ENCODE data around the gene ZBTB40.

The ZBTB40 gene

DNA sequence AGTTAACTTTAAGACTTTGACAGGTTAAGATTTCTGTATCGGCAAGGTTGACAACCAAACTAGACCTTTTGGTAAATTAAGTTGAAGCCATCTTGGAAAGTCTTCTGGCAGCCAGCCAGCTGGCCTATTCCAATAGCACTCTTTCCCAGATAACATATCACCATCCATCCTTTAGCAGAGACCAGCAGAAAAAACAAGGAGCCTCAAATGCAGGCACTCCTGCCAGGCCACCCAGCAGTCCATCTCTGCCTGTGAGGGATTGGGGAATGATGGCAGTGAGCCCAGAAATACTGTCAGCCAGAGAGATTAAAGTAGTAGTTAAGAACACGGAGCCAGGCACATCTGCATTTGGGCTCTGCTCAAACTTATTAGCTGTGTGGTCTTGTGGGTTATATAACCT lies 19.4 kb downstream of the ZBTB40 start:
- DNase-seq, result no peak

DNA sequence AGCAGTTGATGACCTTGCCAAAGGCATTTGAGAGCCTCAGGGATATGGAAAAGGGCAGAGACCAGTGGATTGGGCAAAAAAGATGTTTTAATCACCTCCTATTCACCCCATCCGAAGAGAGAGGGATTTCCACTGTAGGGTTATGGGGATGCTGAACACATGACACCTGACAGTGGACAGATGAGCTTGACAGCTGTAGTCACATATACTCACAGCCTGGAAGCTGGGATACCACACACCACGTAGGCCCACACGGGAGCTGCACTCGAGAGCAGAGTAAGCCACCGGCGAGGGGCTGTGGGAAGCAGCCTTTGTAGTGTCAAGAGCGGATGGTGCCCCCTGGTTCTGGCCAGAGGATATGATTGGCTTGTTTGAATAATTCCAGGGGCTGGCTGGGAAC lies 20.0 kb downstream of the ZBTB40 start:
- no peak for DNase-seq

DNA sequence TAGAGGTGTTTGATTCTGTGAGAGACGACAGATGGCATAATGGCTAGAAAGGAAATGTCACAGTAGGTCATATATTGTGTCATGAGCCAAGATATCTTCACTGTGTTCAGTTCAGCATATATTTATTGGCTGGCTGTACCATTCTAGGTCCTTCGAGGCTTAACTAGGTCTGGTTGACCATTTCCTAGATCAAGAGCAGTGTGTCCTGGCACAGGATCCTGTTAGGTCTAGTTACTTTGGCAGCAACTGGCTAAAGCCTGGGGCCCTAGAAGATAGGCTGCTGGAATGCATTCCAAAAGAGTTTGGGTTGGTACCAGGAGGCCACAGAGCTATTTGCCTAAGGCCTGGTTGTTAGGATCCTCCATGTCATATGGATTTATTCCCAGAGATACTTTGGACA lies 20.9 kb downstream of the ZBTB40 start:
- DNase-seq, result no peak

DNA sequence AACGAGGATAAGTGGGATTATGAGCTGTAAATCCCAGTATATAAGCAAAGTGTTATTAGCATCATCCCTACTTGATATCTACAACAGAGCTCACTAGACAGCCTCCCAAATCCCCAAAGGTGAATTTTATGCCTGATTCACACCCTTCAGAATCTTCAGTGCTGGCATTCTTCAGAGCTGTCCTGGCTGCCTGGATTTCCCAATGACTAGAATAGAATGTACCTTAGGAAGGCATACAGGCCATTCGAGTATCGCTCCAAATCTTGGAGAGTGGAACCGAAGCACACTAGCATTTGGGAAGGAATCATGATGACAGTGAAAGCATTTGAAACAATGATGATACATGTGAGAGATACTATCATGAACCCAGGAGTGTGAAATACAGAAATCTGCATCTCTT lies 22.3 kb downstream of the ZBTB40 start:
- no peak for DNase-seq

DNA sequence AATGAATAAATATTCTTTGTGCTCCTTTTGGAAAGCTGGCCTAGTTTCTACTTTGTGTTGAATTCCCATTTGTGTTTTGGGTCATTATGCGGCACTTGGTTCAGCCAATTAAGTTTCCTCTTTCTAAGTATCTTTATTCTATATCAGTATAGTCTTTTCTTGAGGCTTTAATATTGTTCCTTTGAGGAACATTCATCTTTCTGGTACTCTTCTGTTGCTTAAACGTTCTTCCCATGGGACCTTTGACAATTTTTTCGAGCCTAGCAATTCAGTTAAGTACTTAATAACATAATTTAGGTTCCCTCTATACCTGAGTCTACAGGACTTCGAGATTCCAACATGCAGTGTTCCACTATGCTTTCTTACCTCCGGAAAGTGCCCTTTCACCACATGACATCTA lies 24.9 kb downstream of the ZBTB40 start:
- DNase-seq, result no peak

DNA sequence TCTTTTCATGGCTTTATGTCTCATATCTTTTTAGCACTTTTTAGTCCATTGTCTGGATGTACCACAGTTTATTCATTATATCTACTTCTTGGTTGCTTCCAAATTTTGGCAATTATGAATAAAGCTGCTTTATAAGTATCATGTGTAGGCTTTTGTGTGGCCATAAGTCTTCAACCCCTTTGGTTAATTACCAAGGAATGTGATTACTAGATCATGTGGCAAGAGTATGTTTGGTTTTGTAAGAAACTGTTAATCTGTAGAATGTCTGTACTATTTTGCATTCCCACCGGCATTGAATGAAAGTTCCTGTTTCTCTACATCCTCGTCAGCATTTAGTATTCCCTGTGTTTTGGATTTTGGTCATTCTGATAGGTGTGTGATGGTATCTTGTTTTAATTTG lies 31.5 kb downstream of the ZBTB40 start:
- DNase-seq, result no peak

DNA sequence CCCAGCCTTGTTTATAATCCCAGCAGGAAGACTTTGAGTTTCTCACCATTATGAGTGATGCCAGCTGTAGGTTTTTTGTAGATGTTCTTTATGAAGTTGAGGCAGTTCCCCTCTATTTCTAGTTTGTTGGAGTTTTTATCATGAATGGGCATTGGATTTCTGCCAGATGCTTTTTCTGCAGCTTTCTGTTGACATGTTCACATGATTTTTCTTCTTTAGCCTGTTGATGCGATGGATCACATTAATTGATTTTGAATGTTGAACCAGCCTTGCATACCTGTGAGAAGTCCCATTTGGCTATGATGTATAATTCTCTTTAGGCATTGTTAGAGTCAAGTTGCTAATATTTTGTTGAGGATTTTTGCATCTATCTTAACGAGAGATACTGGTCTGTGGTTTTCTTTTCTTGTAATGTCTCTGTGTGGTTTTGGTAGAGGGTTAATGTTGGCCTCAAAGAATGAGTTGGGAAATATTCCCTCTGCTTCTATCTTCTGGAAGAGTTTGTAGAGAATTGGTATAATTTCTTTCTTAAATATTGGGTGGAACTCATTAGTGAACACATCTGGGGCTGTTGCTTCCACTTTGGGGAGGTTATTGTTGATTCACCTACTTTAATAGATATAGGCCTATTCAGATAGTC lies 33.2 kb downstream of the ZBTB40 start:
- DNase-seq, result no peak

DNA sequence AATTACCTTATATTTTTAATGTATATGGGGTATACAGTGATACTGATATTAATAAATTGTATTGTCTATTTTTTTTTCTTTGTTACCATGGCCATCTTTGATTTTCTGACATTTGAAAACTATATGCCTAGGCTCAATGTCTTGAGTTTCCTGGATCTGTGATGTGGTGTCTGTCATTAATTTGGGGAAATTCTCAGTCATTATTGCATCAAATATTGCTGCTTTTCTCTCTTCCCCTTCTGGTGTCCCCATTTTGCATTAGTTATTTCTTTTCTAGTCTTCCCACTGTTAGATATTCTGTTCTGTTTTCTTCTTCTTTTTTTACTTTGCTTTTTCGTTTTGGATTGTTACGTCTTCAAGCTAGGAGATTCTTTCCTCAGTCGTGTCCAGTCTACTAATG lies 33.8 kb downstream of the ZBTB40 start:
- no peak for DNase-seq

DNA sequence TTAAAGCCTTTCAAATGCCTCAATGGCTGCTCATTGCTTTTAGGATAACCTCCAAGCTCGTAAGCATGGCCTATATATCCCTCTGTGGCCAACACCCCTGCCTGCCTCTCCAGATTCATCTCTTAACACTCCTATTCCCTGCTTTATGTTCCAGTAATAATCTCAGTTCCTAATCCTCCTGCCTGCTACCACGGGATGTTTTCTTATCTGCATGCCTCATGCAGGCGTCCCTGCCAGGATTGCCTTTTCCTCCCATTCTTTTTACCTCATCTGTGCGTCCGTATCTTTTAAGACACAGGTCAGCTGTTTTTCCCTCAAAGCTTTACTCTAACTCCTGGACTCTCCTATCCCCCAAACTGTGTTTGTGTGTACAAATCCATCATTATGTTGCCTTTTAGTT lies 36.1 kb downstream of the ZBTB40 start:
- no peak for DNase-seq

DNA sequence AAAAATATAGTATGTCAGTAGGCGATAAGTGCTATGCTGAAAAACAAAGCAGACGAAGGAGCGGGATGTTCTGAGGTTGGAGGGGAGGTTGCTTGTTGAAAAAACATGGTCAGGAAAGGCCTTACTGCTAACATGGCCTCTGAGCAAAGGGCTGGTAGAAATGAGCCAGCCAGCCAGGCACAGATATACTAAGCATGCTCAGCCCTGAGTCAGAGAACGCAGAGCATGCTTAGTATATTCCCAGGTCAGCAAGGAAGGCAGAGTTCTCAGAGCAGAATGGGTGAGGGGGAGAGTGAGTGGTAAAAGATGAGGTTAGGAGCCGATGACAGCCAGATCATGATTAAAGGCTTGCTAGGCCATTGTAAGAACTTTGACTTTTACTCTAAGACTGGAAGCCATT lies 36.7 kb downstream of the ZBTB40 start:
- DNase-seq, result no peak

DNA sequence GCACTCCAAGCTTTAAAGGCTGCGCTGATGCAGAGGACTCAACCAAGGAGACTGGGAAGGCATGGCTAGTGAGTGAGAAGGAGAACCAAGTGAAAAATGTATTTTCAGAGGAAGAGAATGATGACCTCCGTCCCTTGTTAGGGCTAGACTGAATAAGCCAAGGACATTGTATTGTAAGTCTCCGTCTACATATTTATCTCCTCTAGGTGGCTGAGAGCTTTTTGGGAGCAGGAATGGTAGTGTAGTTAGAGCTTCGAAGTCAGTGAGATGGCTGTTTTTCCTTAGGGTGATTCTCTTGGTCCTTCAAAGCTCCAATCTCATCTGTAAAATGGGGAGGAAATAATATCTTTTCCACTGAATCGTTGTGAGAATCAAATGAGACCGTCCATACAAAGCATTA lies 37.6 kb downstream of the ZBTB40 start:
- DNase-seq, result no peak

DNA sequence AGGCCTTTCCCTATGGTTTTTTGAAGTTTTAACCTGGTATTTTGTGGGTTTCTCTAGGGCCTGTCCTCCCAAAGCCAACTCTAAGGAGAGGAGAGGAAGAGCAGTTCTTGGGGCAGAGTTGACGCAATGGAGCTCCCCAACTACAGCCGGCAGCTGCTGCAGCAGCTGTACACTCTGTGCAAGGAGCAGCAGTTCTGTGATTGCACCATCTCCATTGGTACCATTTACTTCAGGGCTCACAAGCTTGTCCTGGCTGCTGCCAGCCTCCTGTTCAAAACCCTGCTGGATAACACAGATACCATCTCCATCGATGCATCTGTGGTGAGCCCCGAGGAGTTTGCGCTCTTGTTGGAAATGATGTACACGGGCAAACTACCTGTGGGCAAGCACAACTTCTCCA lies 38.2 kb downstream of the ZBTB40 start:
- DNase-seq, result no peak

DNA sequence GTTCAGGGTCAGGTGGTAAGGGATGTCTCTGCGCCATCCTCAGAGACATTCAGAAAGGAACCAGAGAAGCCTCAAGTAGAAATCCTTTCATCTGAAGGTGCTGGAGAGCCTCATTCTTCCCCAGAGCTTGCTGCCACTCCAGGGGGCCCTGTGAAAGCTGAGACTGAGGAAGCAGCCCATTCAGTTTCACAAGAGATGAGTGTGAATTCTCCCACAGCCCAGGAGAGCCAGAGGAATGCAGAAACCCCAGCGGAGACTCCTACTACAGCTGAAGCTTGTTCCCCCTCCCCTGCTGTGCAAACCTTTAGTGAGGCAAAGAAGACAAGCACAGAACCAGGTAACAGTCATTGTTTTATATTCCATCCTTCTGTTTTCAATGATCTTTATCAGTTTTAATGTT lies 38.7 kb downstream of the ZBTB40 start:
- no peak for DNase-seq

DNA sequence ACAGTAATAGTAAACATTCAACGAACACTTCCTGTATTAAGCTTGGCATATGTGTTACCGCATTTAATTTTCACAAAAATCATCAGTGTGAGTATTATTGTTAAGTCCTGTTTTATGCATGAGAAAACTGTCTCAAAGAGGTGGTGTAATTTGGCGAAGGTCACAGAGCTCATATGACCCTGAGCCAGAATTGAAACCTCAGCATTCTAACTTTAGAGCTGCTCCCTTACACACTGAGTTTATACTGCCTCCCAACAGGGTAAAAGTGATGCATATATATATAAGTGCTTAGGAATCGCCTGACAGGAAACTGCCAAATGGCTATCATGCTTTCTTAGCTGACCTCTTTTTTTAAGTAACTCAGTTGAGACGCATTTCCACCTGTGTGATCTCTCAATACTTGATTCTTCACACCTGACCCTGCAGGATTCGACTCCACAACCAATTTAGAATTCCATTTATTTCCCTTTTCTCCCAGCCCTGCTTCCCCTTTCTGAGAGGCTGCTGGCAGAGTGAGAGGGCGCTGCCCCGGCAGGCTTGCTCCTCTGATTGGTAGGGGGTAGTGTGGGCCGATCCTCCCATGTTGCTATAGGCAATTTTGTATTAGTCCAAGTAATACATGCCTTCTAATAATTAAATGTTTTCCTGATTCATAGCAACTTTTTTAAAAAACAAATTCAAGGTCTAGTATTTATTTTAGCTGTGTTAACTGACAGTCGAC lies 40.5 kb downstream of the ZBTB40 start:
- no peak for DNase-seq

DNA sequence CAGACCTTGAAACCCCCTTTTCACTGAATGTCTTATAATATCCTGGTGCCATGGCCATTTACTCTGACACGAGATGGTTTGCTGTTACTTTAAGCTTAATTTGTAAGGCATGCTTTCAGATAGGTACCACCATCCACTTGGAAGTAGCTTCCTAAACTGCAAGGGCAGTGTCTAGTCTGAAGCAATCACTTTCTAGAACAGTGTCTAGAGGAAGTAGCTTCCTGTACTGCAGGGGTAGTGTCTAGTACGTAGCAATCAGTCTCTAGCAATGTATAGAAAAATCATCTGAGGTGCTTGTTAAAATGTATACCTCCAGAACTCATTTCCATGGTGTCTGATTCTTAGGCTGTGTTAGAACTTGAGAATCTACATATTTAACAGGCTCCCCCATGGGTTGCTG lies 42.5 kb downstream of the ZBTB40 start:
- no peak for DNase-seq

DNA sequence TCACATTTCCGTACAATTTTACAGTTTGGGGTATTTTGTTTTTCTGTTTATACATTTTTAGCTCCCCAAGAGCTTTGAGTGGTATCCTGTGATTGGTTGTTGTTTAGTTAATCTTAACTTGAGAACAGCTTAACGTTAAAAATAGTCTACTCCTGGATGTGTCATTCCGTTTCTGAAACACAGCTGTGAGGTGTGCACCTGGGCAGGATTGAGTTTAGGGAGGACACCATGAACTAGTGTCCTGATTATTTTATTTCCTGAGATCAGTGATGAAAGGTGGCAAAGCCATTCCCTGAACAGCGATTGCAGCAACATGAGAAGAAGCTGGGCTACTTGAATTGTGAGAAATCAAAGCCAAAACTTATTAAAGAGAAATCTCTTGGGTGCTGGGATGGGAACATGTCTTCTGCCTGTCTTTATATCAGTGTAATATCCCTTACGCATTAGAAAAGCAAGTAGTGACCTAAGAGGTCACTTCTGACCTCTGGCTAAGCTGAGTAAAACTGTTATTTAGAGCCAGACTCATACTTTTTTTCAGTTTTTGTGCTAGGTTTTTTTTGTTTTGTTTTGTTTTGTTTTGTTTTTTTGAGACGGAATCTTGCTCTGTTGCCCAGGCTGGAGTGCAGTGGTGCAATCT lies 43.4 kb downstream of the ZBTB40 start:
- DNase-seq, result no peak

DNA sequence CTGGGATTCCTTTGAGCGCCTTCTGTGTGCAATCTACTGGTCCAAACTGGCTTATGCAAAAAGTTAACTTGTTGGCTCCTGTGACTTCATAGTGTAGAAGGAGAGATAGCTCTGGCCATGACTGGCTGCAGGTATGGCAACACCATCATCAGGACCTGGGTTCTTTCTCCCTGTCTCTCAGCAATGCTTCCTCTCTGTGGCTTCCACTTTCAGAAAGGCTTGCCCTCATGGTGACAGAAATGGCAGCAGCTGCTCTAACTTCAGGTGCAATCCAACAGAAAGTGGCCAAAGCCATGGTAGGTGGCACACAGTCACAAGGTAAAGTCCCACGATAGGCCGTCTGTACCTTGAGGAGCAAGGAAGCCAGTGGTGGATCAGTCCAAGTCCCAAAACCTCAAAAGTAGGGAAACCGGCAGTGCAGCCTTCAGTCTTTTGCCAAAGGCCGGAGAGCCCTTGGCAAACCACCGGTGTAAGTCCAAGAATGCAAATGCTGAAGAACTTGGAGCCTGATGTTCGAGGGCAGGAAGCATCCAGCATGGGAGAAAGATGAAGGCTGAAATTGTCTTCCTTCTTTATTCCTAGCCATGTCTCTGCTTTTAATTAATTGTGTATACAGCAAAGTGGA lies 45.0 kb downstream of the ZBTB40 start:
- no peak for DNase-seq

DNA sequence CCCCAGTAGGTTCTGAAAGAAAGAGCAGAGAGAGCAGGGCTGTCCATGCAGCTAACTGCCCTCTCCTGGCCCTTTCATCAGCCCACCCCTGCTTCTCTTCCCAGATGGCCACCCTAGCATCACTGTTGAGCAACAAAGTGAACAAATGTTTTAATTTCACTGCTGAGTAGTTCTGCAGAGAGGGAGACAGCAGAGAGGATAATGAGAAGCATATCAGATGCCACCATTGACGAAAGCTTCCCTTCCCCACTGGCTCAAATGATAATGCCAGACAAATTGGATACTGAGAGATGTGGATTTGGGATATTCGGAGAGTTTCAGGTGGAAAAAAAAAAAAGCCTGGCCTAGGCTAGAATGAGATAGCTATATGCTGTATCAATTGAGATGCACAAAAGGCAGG lies 46.8 kb downstream of the ZBTB40 start:
- no peak for DNase-seq

DNA sequence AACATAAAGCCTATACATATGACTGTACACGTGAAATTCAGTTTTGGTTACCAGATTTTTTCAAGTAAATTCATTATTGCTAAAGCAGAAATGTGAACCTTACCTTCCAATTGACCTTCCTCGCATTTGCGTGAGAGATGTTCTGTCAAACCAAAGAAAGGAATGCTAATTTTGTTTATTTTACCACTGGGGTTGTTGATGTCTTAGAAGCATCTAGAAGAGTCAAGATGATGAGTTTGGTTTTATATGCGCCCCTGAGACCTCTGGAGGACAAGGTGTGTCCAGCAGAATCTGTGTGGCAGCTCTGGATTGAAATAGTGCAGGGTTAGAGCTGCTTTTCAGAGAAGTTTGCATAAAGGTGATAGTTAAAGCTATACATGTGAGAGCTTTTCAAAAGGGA lies 48.4 kb downstream of the ZBTB40 start:
- no peak for DNase-seq

DNA sequence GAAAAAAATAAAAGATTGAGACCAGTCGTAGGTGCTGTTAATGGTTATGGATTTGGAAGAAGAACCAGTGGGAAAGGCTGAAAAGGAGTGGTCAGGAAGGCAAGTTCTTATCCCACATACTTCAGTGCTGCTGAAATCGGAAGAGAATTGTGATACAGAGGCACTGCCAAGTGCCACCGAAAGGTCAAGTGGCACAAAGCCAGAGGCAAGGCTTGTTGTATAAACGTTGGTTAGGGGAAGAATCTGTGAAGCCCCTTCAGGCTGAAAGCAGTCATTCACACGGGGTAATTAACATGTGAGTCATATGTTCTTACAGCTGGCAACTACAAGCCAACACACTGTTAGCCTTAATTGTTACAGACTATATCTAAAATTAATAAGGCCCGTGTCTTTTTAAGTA lies 48.8 kb downstream of the ZBTB40 start:
- DNase-seq, result no peak

DNA sequence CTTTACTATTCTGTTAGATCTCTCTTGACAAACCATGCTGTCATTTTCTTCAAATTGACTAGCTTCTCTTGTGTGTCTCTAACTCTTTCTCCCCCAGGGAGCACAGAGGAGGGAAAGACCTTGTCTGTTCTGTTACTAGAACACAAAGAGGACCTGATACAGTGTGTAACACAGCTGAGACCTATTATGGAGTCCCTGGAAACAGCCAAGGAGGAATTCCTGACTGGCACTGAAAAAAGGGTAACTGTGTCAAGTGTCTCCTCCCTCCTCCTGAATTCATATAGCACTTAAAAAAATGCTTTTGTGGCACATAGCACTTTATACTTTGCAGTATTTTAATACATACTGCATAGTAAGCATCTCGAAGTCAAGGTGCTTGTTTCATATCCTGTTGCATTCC lies 50.6 kb downstream of the ZBTB40 start:
- no peak for DNase-seq

DNA sequence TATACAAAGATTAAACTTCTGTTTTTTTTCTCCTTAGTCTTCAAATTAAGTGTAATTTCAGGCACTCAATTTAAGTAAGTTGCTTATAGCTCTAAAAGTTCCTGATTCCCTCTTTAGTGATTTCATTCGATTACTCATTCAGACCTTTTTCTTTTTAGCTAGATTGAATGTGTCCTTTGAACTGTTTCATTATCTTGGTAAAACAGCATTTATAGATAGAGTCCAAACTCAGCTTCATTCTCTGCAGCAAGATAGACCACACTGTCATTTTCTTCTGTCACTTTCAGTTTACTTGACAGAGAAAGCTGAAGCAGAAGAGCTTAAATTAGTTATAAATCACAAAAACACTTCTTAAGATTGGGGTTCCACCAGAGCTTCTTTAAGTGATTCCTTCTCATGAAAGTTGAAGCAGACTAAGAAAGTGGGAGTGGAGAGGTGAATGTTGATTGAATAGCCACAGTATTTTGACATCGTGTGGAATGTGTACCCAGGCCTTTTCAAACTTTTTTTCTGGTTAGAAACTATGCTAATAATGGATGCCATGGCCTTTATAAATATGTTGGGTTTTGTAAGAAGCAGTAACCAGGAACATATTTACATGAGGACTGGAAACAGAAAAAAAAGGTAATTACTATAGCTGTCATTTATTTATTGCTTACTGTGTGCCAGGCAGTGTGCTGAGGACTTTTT lies 52.2 kb downstream of the ZBTB40 start:
- DNase-seq, result no peak

DNA sequence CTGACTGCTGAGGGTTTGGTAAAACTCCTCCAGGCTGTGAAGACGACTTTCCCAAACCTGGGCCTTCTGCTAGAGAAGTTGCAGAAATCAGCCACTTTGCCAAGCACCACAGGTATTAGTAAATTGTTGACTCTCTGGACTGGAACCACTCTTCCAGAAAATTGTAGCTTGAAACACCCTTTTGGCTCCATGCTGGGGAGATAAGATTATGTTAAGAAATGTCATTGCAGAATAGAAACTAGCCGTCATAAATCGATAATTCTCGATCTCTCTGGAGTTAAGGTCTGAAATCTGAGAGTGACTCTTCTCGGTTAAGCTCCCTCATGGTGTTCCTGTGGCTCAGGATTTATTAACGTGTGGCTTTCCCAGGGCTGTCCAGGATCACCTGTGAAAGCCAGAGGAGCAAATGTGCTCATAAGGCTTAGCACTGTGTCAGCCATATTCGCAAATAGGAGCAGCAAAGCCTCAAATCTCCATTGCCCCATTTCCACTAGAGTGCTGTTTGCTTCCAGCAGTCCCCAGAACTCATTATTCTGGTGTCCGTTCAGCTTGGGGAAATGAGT lies 54.6 kb downstream of the ZBTB40 start:
- DNase-seq, result no peak

All from activated CD4-positive, CD25-positive, alpha-beta regulatory T cell treated with anti-CD3 and anti-CD28 coated beads, Interleukin-2, amount 50 U/mL, for 72 hours (primary cell).